B cell (primary cell): ENCODE results near the gene GNAL. TPM values are rescaled to one million over a fixed set of nuclear protein-coding genes. Genes with fewer than 3 reads are reported as not detected.
A peak's percentile ranks its signal among the peaks of the same experiment; 100 is the strongest.
"Not testable (repeated sequence)": the region's sequence is repeated elsewhere in the genome, so short reads cannot be mapped to it uniquely, and the experiment has no call there.

ENCODE experiments used
- ATAC-seq: fragments of 200-7000 bp; cut with Tn5 transposase; one replicate; pipeline ENCODE4 v1.10.0; 2021; ENCODE audit warnings: low read depth, mild to moderate bottlenecking, moderate number of reproducible peaks, moderate library complexity
- CTCF ChIA-PET: fragments of 350-600 bp; sonication (Branson Sonifier 250); formaldehyde crosslinking; loops from one replicate; lab custom pipeline; 2021; ENCODE audit warnings: antibody characterized with exemption, inconsistent platforms; lab: Charles Lee
- POLR2A ChIA-PET: fragments of 350-600 bp; sonication (Branson Sonifier 250); formaldehyde crosslinking; loops from one replicate; lab custom pipeline; 2021; ENCODE audit warnings: antibody characterized with exemption; lab: Charles Lee
- DNase-seq: peaks from one replicate; pipeline ENCODE4 v3.0.0; 2013
- H2AFZ ChIP-seq: 2 replicates; pipeline ENCODE4 v1.6.1; 2012; ENCODE audit warnings: mild to moderate bottlenecking, low read depth, low read length; ENCODE audit not compliant: insufficient read depth, poor library complexity, severe bottlenecking
- H3K27ac ChIP-seq, 2 donors: 1 replicate in 1 of 2; 2 replicates in 1 of 2; pipeline ENCODE4 v1.5.1; 2012 to 2013; ENCODE audit warnings: low read length in 2 of 2, mild to moderate bottlenecking in 2 of 2, moderate library complexity in 1 of 2
- H3K27me3 ChIP-seq, 4 experiments: fragments of 200-600 bp in 1 of 4; sonication (generic) in 1 of 4; replicated peaks in 1 of 4; 1 replicate in 2 of 4; 2 replicates in 2 of 4; pipeline versions ENCODE4 v1.6.1 to v1.7.0; 2013 to 2016; ENCODE audit warnings: low read length in 3 of 4, mild to moderate bottlenecking in 2 of 4, mixed read lengths in 1 of 4, moderate library complexity in 1 of 4; ENCODE audit not compliant: insufficient read depth in 4 of 4, control insufficient read depth in 3 of 4; ENCODE audit errors: control extremely low read depth in 1 of 4
- H3K36me3 ChIP-seq, 2 experiments: replicated peaks in 1 of 2; 1 replicate in 1 of 2; 2 replicates in 1 of 2; pipeline versions ENCODE4 v1.6.1 to v1.7.1; 2013; ENCODE audit warnings: low read length in 1 of 2; ENCODE audit not compliant: insufficient read depth in 2 of 2, control insufficient read depth in 1 of 2; ENCODE audit errors: control extremely low read depth in 1 of 2, extremely low read depth in 1 of 2
- H3K4me1 ChIP-seq, 2 donors: fragments of 200-600 bp in 1 of 2; sonication (generic) in 1 of 2; 1 replicate in 1 of 2; 2 replicates in 1 of 2; pipeline versions ENCODE4 v1.5.1 to v1.6.1; 2013 to 2017; ENCODE audit warnings: low read length in 2 of 2; ENCODE audit not compliant: control insufficient read depth in 2 of 2, insufficient read depth in 2 of 2
- H3K4me2 ChIP-seq: replicated peaks from 2 replicates; pipeline ENCODE3; 2012; ENCODE audit warnings: mild to moderate bottlenecking, low read depth, low read length; ENCODE audit not compliant: poor library complexity, severe bottlenecking
- H3K4me3 ChIP-seq, 5 experiments: fragments of 200-600 bp in 1 of 5; sonication (generic) in 1 of 5; 1 replicate in 3 of 5; 2 replicates in 2 of 5; pipeline versions ENCODE4 v1.5.1 to v1.7.0; 2011 to 2016; ENCODE audit warnings: low read length in 4 of 5, mild to moderate bottlenecking in 4 of 5, low read depth in 2 of 5, control low read depth in 1 of 5, moderate library complexity in 1 of 5; ENCODE audit not compliant: insufficient read depth in 1 of 5; ENCODE audit errors: control extremely low read depth in 1 of 5, extremely low read depth in 1 of 5
- H3K79me2 ChIP-seq: fragments of 200-600 bp; sonication (generic); one replicate; pipeline ENCODE4 v1.6.0; 2016; ENCODE audit warnings: low read length; ENCODE audit not compliant: control insufficient read depth, insufficient read depth
- H3K9ac ChIP-seq: fragments of 200-600 bp; sonication (generic); 2 replicates; pipeline ENCODE4 v1.6.1; 2017; ENCODE audit warnings: mild to moderate bottlenecking, low read length, moderate library complexity
- H3K9me3 ChIP-seq, 3 donors: one replicate each; pipeline versions ENCODE4 v1.6.1 to v1.7.1; 2013; ENCODE audit warnings: low read length in 2 of 3; ENCODE audit not compliant: control insufficient read depth in 2 of 3, insufficient read depth in 1 of 3; ENCODE audit errors: control extremely low read depth in 1 of 3
- H4K20me1 ChIP-seq: 2 replicates; pipeline ENCODE4 v1.6.0; 2012; ENCODE audit warnings: mild to moderate bottlenecking, low read length; ENCODE audit not compliant: insufficient read depth, control insufficient read depth, poor library complexity, severe bottlenecking
- H3K27ac Mint-ChIP-seq: one replicate; pipeline ENCODE4 v1.8.0; 2021; ENCODE audit warnings: mixed read lengths
- H3K27me3 Mint-ChIP-seq: one replicate; pipeline ENCODE4 v1.8.0; 2021; ENCODE audit warnings: mixed read lengths
- H3K4me1 Mint-ChIP-seq: one replicate; pipeline ENCODE4 v1.8.0; 2021; ENCODE audit warnings: mixed read lengths
- H3K4me3 Mint-ChIP-seq: one replicate; pipeline ENCODE4 v1.8.0; 2021; ENCODE audit warnings: mixed read lengths
- H3K9me3 Mint-ChIP-seq: one replicate; pipeline ENCODE4 v1.8.0; 2022; ENCODE audit warnings: mixed read lengths; ENCODE audit not compliant: insufficient read depth
- EZH2 ChIP-seq: IDR thresholded peaks from 2 replicates; pipeline ENCODE4 v1.6.1; 2012; ENCODE audit warnings: borderline replicate concordance, low read depth, mild to moderate bottlenecking, moderate library complexity, low read length; ENCODE audit not compliant: insufficient read depth, poor library complexity, severe bottlenecking
- WGBS: methylation state at CpG from one replicate; pipeline ENCODE4 v1.1.5; 2013; ENCODE audit warnings: missing lambda C conversion rate; ENCODE audit not compliant: insufficient coverage; 5-methylcytosine and 5-hydroxymethylcytosine counted together
- intact Hi-C: fragments of 100-400 bp; cut with micrococcal nuclease; formaldehyde crosslinking; loops from one replicate; pipeline ENCODE4 v1.10.0; 2022
- polyA plus RNA-seq: library from polyadenylated mRNA; depleted of rRNA; stranded (reverse); fragments of >200 nt; gene quantifications from 2 replicates; pipeline ENCODE4 v1.2.3, GENCODE V29; 2012
- total RNA-seq, 2 donors: library from RNA; stranded (reverse); fragments of 120-200 nt in 1 of 2; gene quantifications; 1 replicate in 1 of 2; 2 replicates in 1 of 2; pipeline versions ENCODE4 v1.2.3 to v1.2.4, GENCODE V29; 2013 to 2022
- TF ChIP-seq, protein P1 (sequence below): fragments of 200-600 bp; IDR thresholded peaks from one replicate; pipeline ENCODE4 v1.8.0; 2022; ENCODE audit warnings: antibody characterized with exemption, mild to moderate bottlenecking

GNAL gene
- total and polyA plus RNA-seq, 2 donors (not counting 1 experiment from before 2014, with no cell fraction given): 0.01 to 0.12 TPM

DNA sequence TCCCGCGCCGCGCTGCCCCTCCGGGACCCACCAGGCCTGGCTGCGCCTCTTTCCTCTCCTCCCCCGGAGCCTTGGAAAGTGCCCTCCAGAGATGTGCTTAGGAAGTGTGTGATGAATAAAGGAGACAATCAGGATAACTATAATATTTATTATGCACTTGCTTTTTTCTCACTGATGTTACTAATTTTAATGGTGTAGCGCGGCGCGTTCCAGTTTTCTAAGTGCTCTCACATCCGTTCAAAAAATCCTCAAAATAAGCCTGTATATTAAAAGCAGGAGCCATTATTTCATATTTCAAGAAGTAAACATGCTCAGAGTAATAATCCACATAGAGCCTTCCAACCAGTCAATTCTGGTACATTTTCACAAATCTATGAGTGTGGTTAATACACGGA lies 220.0 kb downstream of the GNAL start:
- Histone ChIP-seq H3K4me1 (peaks cover 13 to 18% of the 10 kb centered on the region in 2 donors), H3K79me2 (peaks cover 25% of the 10 kb centered on the region), H2AFZ (peak overlapping the region; percentile 86), H3K4me2 (peak overlapping the region; percentile 96), H4K20me1 (no peaks in the 10 kb centered on the region), H3K9ac (peak overlapping the region; percentile 75), H3K9me3 (no peaks in the 10 kb centered on the region), H3K36me3 (peaks cover 0 to 14% of the 10 kb centered on the region in 2 experiments), H3K27ac (peak overlapping the region in 1 of 2 donors; percentile 97), H3K4me3 (peak overlapping the region; percentile 37 to 96 (median 84)), H3K27me3 (no peaks in the 10 kb centered on the region)
- intact Hi-C loops: no loop called here
- CTCF ChIA-PET: interaction anchor here (0.8 to 1.3 kb wide), 3 partner anchors 12 to 89 kb away, joined by 3 to 6 read pairs (median 3); no protein-coding TSS in a partner anchor
- Mint-ChIP-seq H3K27me3 (no peaks in the 10 kb centered on the region), H3K27ac (peak overlapping the region; percentile 84), H3K9me3 (no peaks in the 10 kb centered on the region), H3K4me1 (peaks cover 21% of the 10 kb centered on the region), H3K4me3 (peak overlapping the region; percentile 88)
- POLR2A ChIA-PET: interaction anchor here (0.9 kb wide), 1 partner anchor 126 kb away, joined by 3 read pairs; no protein-coding TSS in a partner anchor
- ATAC-seq (no peak), DNase-seq (no peak)
- WGBS: 0% methylated on average over 4 of the region's 13 CpGs
- no peak for TF ChIP-seq EZH2
- TF ChIP-seq, protein P1, sequence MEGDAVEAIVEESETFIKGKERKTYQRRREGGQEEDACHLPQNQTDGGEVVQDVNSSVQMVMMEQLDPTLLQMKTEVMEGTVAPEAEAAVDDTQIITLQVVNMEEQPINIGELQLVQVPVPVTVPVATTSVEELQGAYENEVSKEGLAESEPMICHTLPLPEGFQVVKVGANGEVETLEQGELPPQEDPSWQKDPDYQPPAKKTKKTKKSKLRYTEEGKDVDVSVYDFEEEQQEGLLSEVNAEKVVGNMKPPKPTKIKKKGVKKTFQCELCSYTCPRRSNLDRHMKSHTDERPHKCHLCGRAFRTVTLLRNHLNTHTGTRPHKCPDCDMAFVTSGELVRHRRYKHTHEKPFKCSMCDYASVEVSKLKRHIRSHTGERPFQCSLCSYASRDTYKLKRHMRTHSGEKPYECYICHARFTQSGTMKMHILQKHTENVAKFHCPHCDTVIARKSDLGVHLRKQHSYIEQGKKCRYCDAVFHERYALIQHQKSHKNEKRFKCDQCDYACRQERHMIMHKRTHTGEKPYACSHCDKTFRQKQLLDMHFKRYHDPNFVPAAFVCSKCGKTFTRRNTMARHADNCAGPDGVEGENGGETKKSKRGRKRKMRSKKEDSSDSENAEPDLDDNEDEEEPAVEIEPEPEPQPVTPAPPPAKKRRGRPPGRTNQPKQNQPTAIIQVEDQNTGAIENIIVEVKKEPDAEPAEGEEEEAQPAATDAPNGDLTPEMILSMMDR: no peak

GRCh38 chr18:11909591-11910026 lies 220.5 kb downstream of the GNAL start:
- intact Hi-C loops: no loop called here
- no peaks in the 10 kb centered on the region for H3K9me3 ChIP-seq
- H3K4me3 ChIP-seq: no peak overlapping the region
- H3K4me1 ChIP-seq: peaks cover 13 to 18% of the 10 kb centered on the region in 2 donors
- 43% methylated on average over 1 of the region's 2 CpGs for WGBS
- ChIA-PET POLR2A (interaction anchor here (0.7 to 0.9 kb wide), 2 partner anchors 126 to 1994 kb away, joined by 3 to 4 read pairs; no protein-coding TSS in a partner anchor), CTCF (interaction anchor here (1.3 kb wide), 1 partner anchor 28 kb away, joined by 6 read pairs; no protein-coding TSS in a partner anchor)
- H3K4me2 ChIP-seq: peak overlapping the region; percentile 96
- H3K9ac ChIP-seq: no peak overlapping the region
- Mint-ChIP-seq H3K9me3 (no peaks in the 10 kb centered on the region), H3K27ac (peak overlapping the region; percentile 59), H3K4me1 (peaks cover 21% of the 10 kb centered on the region), H3K27me3 (no peaks in the 10 kb centered on the region), H3K4me3 (peak overlapping the region; percentile 88)
- H3K27ac ChIP-seq: no peak overlapping the region
- no peaks in the 10 kb centered on the region for H4K20me1 ChIP-seq
- DNase-seq: no peak
- H2AFZ ChIP-seq: peak overlapping the region; percentile 2
- no peak for ATAC-seq
- no peaks in the 10 kb centered on the region for H3K27me3 ChIP-seq
- H3K79me2 ChIP-seq: peaks cover 25% of the 10 kb centered on the region
- peaks cover 0 to 12% of the 10 kb centered on the region in 2 experiments for H3K36me3 ChIP-seq
- TF ChIP-seq, protein P1: no peak
- TF ChIP-seq EZH2: no peak

DNA sequence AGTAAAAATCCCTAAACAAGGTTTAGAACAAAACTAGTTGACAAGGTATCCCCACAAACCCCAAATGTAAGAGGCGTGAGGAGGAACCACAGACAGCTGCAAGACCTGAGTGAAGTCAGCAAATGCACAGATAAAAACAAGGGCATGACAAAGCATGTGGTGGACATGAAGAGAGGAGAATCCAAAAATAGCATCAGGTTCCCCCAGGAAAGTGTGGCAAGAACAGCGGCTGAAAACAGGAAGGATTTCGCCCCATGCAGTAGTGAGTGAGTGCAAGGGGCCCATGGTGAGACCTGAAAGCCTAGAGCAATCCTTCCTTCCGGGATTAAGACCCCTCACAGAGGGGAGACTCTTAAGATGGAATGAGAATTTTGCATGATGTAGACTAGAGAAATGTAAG lies 227.8 kb downstream of the GNAL start:
- H3K9ac ChIP-seq, H4K20me1 ChIP-seq, H3K9me3 Mint-ChIP-seq, DNase-seq, POLR2A ChIA-PET, ATAC-seq, H3K27me3 Mint-ChIP-seq, H3K4me3 Mint-ChIP-seq, H3K9me3 ChIP-seq, CTCF ChIA-PET, H3K4me1 ChIP-seq, H3K27ac ChIP-seq, H3K4me2 ChIP-seq, H3K36me3 ChIP-seq, H2AFZ ChIP-seq, H3K27ac Mint-ChIP-seq, H3K79me2 ChIP-seq, H3K4me3 ChIP-seq, H3K4me1 Mint-ChIP-seq, intact Hi-C loops, H3K27me3 ChIP-seq: not testable (repeated sequence)
- 0% methylated on average over 1 of the region's 4 CpGs for WGBS
